Glutamatergic neuron (in vitro differentiated cells): ENCODE data around the gene CALML6. TPM values are rescaled to one million over a fixed set of nuclear protein-coding genes. Genes with fewer than 3 reads are reported as not detected.

ENCODE experiments used
- DNase-seq: peaks from one replicate; pipeline ENCODE4 v3.0.0; 2022
- H3K27ac Mint-ChIP-seq: one replicate; pipeline ENCODE4 v1.8.0; 2020; ENCODE audit warnings: mild to moderate bottlenecking, mixed read lengths, inconsistent platforms; ENCODE audit not compliant: unreplicated experiment
- H3K27me3 Mint-ChIP-seq: one replicate; pipeline ENCODE4 v1.8.0; 2020; ENCODE audit warnings: mild to moderate bottlenecking, moderate library complexity, mixed read lengths, inconsistent platforms; ENCODE audit not compliant: unreplicated experiment
- H3K36me3 Mint-ChIP-seq: one replicate; pipeline ENCODE4 v1.8.0; 2020; ENCODE audit warnings: mild to moderate bottlenecking, mixed read lengths, inconsistent platforms; ENCODE audit not compliant: unreplicated experiment
- H3K4me1 Mint-ChIP-seq: one replicate; pipeline ENCODE4 v1.8.0; 2020; ENCODE audit warnings: mild to moderate bottlenecking, low read depth, mixed read lengths, inconsistent platforms; ENCODE audit not compliant: unreplicated experiment
- H3K4me3 Mint-ChIP-seq: one replicate; pipeline ENCODE4 v1.8.0; 2020; ENCODE audit warnings: mild to moderate bottlenecking, mixed read lengths, inconsistent platforms; ENCODE audit not compliant: unreplicated experiment
- H3K9me3 Mint-ChIP-seq: one replicate; pipeline ENCODE4 v1.8.0; 2020; ENCODE audit warnings: mild to moderate bottlenecking, moderate library complexity, mixed read lengths, inconsistent platforms; ENCODE audit not compliant: unreplicated experiment
- total RNA-seq: library from RNA; stranded (reverse); fragmentation: NEBNext Ultra II Directional; extraction: Animal tissue kit (Norgen Biotek cat#: 25700); gene quantifications from one replicate; pipeline ENCODE4 v1.2.1, GENCODE V29; 2021; ENCODE audit not compliant: unreplicated experiment
- TF ChIP-seq, protein P1 (sequence below): fragments of 200-600 bp; sonication (generic); IDR thresholded peaks from one replicate; pipeline ENCODE4 v1.5.0; 2021; ENCODE audit not compliant: partially characterized antibody, unreplicated experiment

The CALML6 gene
- total RNA-seq, 1 donor from 2014 or later, result 5.2 TPM

DNA sequence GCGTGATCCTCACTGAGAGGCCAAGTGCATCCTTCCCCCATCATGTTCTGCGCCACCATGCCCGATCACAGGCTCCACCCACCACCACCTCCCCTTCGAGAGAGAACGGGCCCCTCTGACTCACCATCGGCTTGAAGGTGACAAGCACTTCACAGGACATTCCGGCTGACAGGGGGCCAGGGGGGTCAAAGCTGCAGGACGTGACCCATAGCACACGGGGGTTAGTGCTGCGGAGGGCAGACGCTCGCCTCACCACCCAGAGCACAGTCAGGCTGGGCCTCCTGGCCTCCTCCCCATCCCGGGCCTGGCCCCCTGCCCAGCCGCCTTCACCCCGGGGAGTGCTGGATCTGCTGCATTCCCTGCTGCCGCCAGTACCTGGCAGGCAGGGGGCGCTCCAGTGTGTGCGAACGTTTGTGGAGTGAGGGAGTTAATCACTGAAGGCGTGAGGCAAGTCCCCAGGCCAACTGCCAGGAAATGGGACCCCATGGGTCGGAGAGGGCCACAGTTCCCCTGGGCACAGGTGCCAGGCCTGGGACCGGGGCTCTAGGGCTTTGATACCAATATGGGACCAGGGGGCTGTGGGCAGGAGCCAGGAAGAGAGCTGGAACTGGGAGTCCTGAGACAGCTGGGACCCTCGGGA lies 44.9 kb downstream of the CALML6 start:
- no peak overlapping the region for H3K27ac Mint-ChIP-seq
- no peaks in the 10 kb centered on the region for H3K36me3 Mint-ChIP-seq
- peaks cover 3% of the 10 kb centered on the region for H3K27me3 Mint-ChIP-seq
- H3K4me1 Mint-ChIP-seq, result no peaks in the 10 kb centered on the region
- peak; percentile 86 for DNase-seq
- TF ChIP-seq, protein P1, sequence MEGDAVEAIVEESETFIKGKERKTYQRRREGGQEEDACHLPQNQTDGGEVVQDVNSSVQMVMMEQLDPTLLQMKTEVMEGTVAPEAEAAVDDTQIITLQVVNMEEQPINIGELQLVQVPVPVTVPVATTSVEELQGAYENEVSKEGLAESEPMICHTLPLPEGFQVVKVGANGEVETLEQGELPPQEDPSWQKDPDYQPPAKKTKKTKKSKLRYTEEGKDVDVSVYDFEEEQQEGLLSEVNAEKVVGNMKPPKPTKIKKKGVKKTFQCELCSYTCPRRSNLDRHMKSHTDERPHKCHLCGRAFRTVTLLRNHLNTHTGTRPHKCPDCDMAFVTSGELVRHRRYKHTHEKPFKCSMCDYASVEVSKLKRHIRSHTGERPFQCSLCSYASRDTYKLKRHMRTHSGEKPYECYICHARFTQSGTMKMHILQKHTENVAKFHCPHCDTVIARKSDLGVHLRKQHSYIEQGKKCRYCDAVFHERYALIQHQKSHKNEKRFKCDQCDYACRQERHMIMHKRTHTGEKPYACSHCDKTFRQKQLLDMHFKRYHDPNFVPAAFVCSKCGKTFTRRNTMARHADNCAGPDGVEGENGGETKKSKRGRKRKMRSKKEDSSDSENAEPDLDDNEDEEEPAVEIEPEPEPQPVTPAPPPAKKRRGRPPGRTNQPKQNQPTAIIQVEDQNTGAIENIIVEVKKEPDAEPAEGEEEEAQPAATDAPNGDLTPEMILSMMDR, result peak; percentile 86
- H3K4me3 Mint-ChIP-seq, result no peak overlapping the region
- H3K9me3 Mint-ChIP-seq, result peaks cover 2% of the 10 kb centered on the region

DNA sequence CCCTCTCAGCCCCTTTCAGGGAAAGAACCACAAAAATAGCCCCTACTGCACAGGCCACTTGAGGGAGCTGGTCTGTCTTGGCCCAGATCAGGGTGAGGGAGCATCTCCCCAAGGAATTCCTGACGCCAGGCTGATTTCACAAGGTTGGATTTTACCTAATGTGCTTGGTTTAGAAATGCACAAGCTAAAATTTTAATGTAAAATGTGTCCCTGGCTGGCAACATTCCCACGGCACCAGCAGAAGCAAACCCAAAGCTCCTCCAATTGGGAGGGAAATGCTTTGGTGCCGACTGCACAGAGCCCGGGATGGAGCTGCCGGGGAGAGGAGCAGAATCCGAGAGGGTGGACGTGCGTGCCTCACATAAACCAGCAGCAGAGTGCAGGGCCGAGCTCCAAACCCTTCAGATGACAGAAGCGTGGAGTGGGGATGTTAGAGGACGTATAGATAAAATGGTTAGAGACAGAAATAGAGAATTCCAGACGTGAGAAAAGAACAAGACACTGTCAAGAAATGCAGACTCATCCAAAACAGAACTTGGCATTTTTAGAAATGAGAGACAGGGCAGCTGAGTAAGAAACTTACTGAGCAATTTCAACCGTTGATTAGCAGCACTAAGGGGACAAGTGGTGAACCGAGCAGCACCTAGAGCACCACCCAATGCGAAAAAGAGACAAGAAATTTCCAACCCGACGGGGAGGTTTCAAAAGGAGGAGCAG lies 45.6 kb downstream of the CALML6 start:
- DNase-seq, result no peak
- TF ChIP-seq, protein P1, result no peak
- no peak overlapping the region for H3K4me3 Mint-ChIP-seq
- peaks cover 2% of the 10 kb centered on the region for H3K9me3 Mint-ChIP-seq
- no peak overlapping the region for H3K27ac Mint-ChIP-seq
- peaks cover 3% of the 10 kb centered on the region for H3K27me3 Mint-ChIP-seq
- no peaks in the 10 kb centered on the region for H3K36me3 Mint-ChIP-seq
- H3K4me1 Mint-ChIP-seq, result no peaks in the 10 kb centered on the region

DNA sequence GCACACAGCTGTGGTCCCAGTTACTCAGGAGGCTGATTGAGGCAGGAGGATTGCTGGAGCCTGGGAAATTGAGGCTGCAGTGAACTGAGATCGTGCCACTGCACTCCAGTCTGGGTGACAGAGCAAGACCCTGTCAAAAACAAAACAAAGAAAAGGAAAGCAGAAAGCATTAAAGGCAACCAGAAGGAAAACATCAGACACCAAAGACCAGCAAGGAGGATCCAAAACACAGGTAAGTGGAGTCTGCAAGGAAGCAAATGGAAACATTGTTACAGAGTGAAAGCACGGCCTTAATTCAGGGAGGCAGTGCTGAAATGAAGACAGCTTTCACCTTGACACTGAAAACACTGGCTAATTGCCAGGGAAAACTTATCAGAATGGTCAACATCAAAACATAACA lies 47.7 kb downstream of the CALML6 start:
- peaks cover 2% of the 10 kb centered on the region for H3K9me3 Mint-ChIP-seq
- no peaks in the 10 kb centered on the region for H3K4me1 Mint-ChIP-seq
- no peak overlapping the region for H3K4me3 Mint-ChIP-seq
- no peak overlapping the region for H3K27ac Mint-ChIP-seq
- H3K36me3 Mint-ChIP-seq, result peaks cover 1% of the 10 kb centered on the region
- no peak for DNase-seq
- H3K27me3 Mint-ChIP-seq, result peaks cover 4% of the 10 kb centered on the region
- TF ChIP-seq, protein P1, result no peak

DNA sequence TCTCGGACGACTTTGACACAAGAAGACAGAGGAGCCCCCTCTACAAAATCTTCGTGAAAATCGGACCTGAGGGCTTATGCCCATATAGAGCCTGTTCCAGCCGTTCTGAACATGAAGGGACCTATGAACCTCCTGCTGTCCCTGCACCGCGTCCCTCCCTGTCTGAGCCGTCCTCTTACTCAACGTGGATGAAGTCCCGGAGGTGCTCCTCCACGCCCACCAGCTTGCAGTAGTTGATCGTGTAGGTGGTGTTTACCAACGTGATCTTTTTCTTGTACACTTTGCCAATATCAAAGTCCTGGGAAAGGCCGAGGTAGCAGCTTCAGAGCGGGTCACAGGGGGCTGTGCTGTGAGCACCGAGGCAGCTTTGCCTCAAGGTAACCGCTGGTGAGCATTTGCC lies 48.5 kb downstream of the CALML6 start:
- no peak overlapping the region for H3K4me3 Mint-ChIP-seq
- H3K9me3 Mint-ChIP-seq, result peaks cover 4% of the 10 kb centered on the region
- no peaks in the 10 kb centered on the region for H3K4me1 Mint-ChIP-seq
- H3K27ac Mint-ChIP-seq, result no peak overlapping the region
- H3K27me3 Mint-ChIP-seq, result peaks cover 7% of the 10 kb centered on the region
- peaks cover 5% of the 10 kb centered on the region for H3K36me3 Mint-ChIP-seq
- DNase-seq, result no peak
- TF ChIP-seq, protein P1, result no peak

DNA sequence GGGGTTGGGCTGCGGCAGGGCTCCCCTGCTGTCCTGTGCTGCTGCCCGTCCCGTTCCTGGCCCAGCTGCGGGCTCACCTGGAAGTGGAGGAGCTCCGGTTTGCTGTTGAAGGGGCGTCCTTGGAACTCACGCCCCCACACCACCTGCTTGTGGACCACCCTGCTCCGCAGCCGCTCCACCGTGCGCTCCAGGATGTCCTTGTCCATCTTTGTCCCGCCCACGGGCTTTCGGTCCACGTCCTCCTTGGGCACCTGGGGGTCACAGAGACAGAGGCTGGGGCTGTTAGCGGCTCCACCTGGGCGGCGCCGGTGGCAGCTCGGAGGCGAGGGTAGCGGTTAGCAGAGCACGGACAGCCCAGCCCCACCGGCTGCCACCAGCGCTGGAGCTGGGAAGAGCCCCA lies 49.8 kb downstream of the CALML6 start:
- Mint-ChIP-seq H3K4me3 (no peak overlapping the region), H3K36me3 (peaks cover 5% of the 10 kb centered on the region), H3K27me3 (peaks cover 7% of the 10 kb centered on the region), H3K4me1 (no peaks in the 10 kb centered on the region), H3K27ac (no peak overlapping the region), H3K9me3 (peaks cover 2% of the 10 kb centered on the region)
- no peak for DNase-seq
- TF ChIP-seq, protein P1, result no peak
